Loucy (cell line): Measurements from ENCODE around the gene MMADHC.

Experiments used
- H2AFZ ChIP-seq: fragments of 200-600 bp; sonication (generic); 2 replicates; pipeline ENCODE4 v1.6.0; 2016; ENCODE audit warnings: antibody characterized with exemption, mild to moderate bottlenecking, low read length, moderate library complexity
- H3F3A ChIP-seq: fragments of 200-600 bp; 2 replicates; pipeline ENCODE4 v1.6.0; 2016; ENCODE audit warnings: antibody characterized with exemption, low read depth, mild to moderate bottlenecking
- H3K27me3 ChIP-seq: fragments of 200-600 bp; sonication (generic); 2 replicates; pipeline ENCODE4 v1.6.1; 2014; ENCODE audit warnings: low read length, mild to moderate bottlenecking; ENCODE audit not compliant: insufficient read depth, poor library complexity, severe bottlenecking
- H3K36me3 ChIP-seq: fragments of 200-600 bp; sonication (generic); 2 replicates; pipeline ENCODE4 v1.6.1; 2016; ENCODE audit warnings: low read length; ENCODE audit not compliant: insufficient read depth
- H3K4me1 ChIP-seq: fragments of 200-600 bp; sonication (generic); 2 replicates; pipeline ENCODE4 v1.5.1; 2014; ENCODE audit warnings: low read length, mild to moderate bottlenecking; ENCODE audit not compliant: insufficient read depth, poor library complexity, severe bottlenecking
- H3K4me2 ChIP-seq: fragments of 200-600 bp; sonication (generic); 2 replicates; pipeline ENCODE4 v1.6.0; 2014; ENCODE audit warnings: antibody characterized with exemption, low read length, low read depth, mild to moderate bottlenecking; ENCODE audit not compliant: poor library complexity, severe bottlenecking
- H3K4me3 ChIP-seq: fragments of 200-600 bp; sonication (generic); 2 replicates; pipeline ENCODE4 v1.5.1; 2014; ENCODE audit warnings: low read length, mild to moderate bottlenecking, mixed read lengths; ENCODE audit not compliant: poor library complexity, severe bottlenecking
- H3K79me2 ChIP-seq: fragments of 200-600 bp; sonication (generic); 2 replicates; pipeline ENCODE4 v1.6.1; 2014; ENCODE audit warnings: low read length; ENCODE audit not compliant: insufficient read depth
- H3K9ac ChIP-seq: fragments of 200-600 bp; sonication (generic); 2 replicates; pipeline ENCODE4 v1.6.0; 2014; ENCODE audit warnings: mild to moderate bottlenecking, low read depth, low read length, moderate library complexity; ENCODE audit not compliant: poor library complexity, severe bottlenecking
- H3K9me2 ChIP-seq: fragments of 200-600 bp; sonication (generic); replicated peaks from 2 replicates; pipeline ENCODE4 v1.6.1; 2016; ENCODE audit warnings: low read depth, low read length, mixed read lengths
- H3K9me3 ChIP-seq: fragments of 200-600 bp; sonication (generic); 2 replicates; pipeline ENCODE4 v1.6.1; 2014; ENCODE audit warnings: mild to moderate bottlenecking, antibody characterized with exemption, low read length, low read depth; ENCODE audit not compliant: insufficient read depth
- H4K20me1 ChIP-seq: fragments of 200-600 bp; sonication (generic); 2 replicates; pipeline ENCODE4 v1.6.0; 2014; ENCODE audit warnings: antibody characterized with exemption, low read length, mild to moderate bottlenecking; ENCODE audit not compliant: insufficient read depth, poor library complexity, severe bottlenecking
- CTCF ChIP-seq: fragments of 200-600 bp; sonication (generic); conservative IDR thresholded peaks from 2 replicates; pipeline ENCODE4 v1.5.1; 2014; ENCODE audit warnings: mild to moderate bottlenecking, antibody characterized with exemption, low read length
- EZH2phosphoT487 ChIP-seq: fragments of 200-600 bp; IDR thresholded peaks from 2 replicates; pipeline ENCODE4 v1.6.1; 2018; ENCODE audit warnings: antibody characterized with exemption, mild to moderate bottlenecking, moderate library complexity, borderline replicate concordance

The MMADHC gene

GRCh38 chr2:149587950-149588487 lies 444 bp upstream of the MMADHC start:
- no peaks in the 10 kb centered on the region for H3K36me3 ChIP-seq
- no peaks in the 10 kb centered on the region for H3K9me3 ChIP-seq
- H4K20me1 ChIP-seq, result peaks cover 39% of the 10 kb centered on the region
- H3K79me2 ChIP-seq, result peaks cover 45% of the 10 kb centered on the region
- TF ChIP-seq CTCF (no peak), EZH2phosphoT487 (no peak)
- peaks cover 41% of the 10 kb centered on the region for H3K4me1 ChIP-seq
- no peaks in the 10 kb centered on the region for H3F3A ChIP-seq
- H3K4me2 ChIP-seq, result peak overlapping the region; percentile 68
- H3K9me2 ChIP-seq, result no peaks in the 10 kb centered on the region
- peak overlapping the region; percentile 76 for H3K4me3 ChIP-seq
- H3K27me3 ChIP-seq, result peaks cover 39% of the 10 kb centered on the region
- peak overlapping the region; percentile 85 for H2AFZ ChIP-seq
- H3K9ac ChIP-seq, result peak overlapping the region; percentile 7

GRCh38 chr2:149586898-149587219 lies 716 bp downstream of the MMADHC start:
- Histone ChIP-seq H3K4me3 (peak overlapping the region; percentile 76), H3K36me3 (peaks cover 3% of the 10 kb centered on the region), H3K27me3 (peaks cover 38% of the 10 kb centered on the region), H3K4me2 (peak overlapping the region; percentile 89), H3K9me2 (no peaks in the 10 kb centered on the region), H3K4me1 (peaks cover 51% of the 10 kb centered on the region), H4K20me1 (peaks cover 51% of the 10 kb centered on the region), H3K79me2 (peaks cover 54% of the 10 kb centered on the region), H3F3A (no peaks in the 10 kb centered on the region), H3K9me3 (no peaks in the 10 kb centered on the region), H3K9ac (peak overlapping the region; percentile 88), H2AFZ (peak overlapping the region; percentile 85)
- no peak for TF ChIP-seq CTCF
- no peak for TF ChIP-seq EZH2phosphoT487

- peak overlapping the region; percentile 76 for H3K4me3 ChIP-seq
- H4K20me1 ChIP-seq, result peaks cover 58% of the 10 kb centered on the region
- peak overlapping the region; percentile 89 for H3K4me2 ChIP-seq
- no peak overlapping the region for H2AFZ ChIP-seq
- peaks cover 11% of the 10 kb centered on the region for H3K36me3 ChIP-seq
- H3K9me2 ChIP-seq, result no peaks in the 10 kb centered on the region
- H3K9me3 ChIP-seq, result no peaks in the 10 kb centered on the region
- H3K4me1 ChIP-seq, result peaks cover 54% of the 10 kb centered on the region
- H3F3A ChIP-seq, result no peaks in the 10 kb centered on the region
- TF ChIP-seq CTCF (no peak), EZH2phosphoT487 (no peak)
- peaks cover 61% of the 10 kb centered on the region for H3K79me2 ChIP-seq
- H3K27me3 ChIP-seq, result peaks cover 30% of the 10 kb centered on the region
- H3K9ac ChIP-seq, result peak overlapping the region; percentile 88
Observed at GRCh38 chr2:149586063-149586462, 1.5 kb downstream of the MMADHC start.
